Measurements from ENCODE around the gene ANKLE2. TPM values are rescaled to one million over a fixed set of nuclear protein-coding genes. Genes with fewer than 3 reads are reported as not detected.
"Not testable (repeated sequence)": the region's sequence is repeated elsewhere in the genome, so short reads cannot be mapped to it uniquely, and the experiment has no call there.

ANKLE2 gene
- total RNA-seq, 1 donor from 2014 or later = 32.2 TPM

DNA sequence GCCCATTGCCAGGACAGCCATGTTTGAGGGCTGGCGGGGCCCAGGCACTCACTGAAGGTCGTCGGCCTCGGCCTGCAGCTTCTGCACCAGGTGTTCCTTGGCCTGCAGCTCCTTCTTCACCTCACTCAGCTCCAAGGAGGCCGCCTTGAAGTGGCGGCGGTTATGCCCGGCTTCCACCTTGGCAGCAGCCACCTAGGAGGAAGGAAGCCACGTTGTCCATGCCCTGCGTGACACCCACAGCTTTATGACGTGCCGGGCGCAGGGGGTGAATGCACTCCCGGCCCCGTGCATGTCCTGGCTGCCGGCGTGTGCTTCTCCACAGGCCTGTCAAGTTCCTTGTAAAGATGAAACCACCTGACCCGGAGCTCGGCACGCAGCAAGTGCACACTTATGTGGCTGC is 16.0 kb upstream of the ANKLE2 start:
- DNase-seq (ENCODE audit: low read depth in 2 of 2) = no peak

DNA sequence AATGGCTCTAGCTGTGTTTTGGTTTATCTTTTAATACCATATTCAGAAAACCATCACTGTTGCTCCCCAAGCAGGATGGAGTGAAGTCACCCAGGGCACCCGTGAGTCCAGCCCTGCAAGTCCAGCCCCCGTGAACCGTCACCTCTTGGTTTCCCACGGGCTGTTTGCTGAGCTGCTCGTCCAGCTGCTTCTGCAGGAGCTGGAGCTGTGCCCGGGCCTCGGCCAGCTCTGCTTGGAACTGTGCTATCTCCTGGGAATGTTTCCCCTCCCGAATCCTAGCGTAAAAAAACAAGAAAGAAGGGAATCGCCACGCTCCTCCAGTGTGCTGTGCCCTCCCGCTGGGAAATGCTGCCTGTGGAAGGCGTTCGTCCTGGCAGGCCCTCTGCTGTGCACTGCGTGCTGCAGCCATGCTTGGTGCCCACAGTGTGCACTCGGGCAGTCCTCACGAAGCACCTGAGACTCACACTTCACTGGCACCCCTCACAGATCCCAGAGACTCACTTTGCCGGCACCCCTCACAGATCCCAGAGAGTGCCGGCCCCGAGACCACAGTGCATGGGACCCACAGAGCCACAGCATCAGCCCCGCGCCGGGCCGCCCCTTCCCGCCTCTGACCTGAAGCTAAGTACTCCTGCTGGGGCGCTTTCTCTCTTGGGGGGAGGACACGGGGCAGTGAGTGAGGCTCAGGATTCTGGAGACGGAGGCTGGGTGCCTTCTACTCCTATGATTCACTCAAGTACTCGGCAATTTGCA is 15.4 kb upstream of the ANKLE2 start:
- DNase-seq (ENCODE audit: low read depth in 2 of 2) = no peak

DNA sequence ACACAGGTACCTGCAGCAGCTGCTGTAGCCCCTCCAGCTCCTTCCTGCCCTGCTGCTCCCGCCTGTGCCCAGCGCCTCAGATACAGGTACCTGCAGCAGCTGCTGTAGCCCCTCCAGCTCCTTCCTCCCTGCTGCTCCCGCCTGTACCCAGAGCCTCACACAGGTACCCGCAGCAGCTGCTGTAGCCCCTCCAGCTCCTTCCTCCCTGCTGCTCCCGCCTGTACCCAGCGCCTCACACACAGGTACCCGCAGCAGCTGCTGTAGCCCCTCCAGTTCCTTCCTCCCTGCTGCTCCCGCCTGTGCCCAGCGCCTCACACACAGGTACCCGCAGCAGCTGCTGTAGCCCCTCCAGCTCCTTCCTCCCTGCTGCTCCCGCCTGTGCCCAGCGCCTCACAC is 14.6 kb upstream of the ANKLE2 start:
- not testable (repeated sequence) for DNase-seq (ENCODE audit: low read depth in 2 of 2)

DNA sequence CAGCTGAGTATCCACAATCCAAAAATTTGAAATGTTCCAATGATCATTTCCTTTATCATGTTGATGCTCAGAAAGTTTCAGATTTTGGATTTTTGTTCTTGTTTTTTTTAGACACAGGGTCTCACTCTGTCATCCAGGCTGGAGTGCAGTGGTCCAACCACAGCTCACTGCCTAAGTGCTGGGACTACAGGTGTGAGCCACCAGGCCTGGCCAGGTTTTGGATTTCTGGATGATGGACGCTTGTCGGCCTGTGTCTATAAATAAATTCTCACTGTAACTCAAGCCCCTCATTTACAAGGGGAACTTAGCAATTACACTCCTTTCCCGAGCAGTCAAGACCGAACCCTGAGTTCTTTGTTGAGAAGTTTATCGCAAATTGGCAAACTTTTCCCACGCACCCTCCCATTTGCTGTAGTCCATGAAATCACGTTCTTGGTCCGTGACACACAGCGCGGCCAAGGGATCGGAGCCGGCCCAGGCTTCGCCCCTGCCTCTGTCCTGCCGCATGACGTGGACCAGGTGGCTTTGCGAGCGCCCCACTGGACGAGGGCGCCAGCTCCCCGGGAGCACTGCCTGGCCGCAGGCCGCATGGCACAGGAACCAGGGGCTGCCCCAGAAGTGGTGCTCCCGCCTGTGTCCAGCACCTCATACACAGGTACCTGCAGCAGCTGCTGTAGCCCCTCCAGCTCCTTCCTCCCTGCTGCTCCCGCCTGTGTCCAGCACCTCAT is 14.0 kb upstream of the ANKLE2 start:
- DNase-seq (ENCODE audit: low read depth in 2 of 2) = no peak

DNA sequence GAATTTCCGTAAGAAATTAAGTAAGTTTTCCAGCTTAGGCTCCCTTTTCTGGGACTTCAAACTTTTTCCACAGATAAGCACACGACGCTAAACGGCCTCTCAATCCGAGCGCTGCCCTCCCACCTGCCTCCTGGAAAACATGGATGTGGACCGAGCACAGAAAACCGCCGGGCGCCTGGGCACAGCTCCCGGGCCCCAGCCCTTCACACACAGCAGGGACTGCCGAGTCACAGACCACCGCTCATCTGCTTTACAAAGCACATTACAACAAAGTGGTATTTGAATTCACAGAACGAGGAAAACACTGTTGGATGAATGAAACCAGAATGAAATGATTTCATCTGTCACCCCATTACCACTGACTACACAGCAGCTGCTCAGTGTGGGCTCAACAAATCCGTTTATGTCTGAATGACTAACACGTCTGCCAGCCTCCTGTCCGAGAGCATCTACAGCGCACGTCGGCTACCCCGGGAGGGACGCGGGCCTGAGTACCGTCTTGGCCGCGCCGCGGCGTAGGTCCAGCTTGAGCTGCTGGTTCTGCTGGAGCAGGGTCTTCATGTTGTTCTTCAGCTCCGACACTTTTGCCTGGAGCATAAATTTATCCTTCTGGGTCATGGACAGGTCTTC is 13.1 kb upstream of the ANKLE2 start:
- no peak for DNase-seq (ENCODE audit: low read depth in 2 of 2)

DNA sequence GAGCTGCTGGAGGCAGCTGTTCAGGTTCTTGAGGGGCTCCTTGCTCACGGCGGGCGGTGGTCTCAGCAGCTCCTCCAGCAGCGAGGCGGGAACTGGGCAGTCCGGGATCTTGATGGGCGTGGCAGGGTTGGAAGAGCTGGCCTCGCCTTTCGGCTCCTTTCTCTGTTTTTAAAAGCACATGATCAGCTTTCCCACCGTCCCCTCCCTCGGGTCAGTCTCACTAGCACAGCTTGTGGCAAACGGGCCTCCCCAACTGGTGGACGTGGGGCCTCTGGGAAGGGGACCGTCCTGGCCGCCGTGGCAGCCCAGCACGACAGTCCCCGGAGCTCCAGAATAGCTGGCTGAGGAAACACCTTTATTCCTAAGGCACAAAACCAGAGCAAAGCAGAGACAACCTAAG is 12.5 kb upstream of the ANKLE2 start:
- DNase-seq (ENCODE audit: low read depth in 2 of 2) = no peak

DNA sequence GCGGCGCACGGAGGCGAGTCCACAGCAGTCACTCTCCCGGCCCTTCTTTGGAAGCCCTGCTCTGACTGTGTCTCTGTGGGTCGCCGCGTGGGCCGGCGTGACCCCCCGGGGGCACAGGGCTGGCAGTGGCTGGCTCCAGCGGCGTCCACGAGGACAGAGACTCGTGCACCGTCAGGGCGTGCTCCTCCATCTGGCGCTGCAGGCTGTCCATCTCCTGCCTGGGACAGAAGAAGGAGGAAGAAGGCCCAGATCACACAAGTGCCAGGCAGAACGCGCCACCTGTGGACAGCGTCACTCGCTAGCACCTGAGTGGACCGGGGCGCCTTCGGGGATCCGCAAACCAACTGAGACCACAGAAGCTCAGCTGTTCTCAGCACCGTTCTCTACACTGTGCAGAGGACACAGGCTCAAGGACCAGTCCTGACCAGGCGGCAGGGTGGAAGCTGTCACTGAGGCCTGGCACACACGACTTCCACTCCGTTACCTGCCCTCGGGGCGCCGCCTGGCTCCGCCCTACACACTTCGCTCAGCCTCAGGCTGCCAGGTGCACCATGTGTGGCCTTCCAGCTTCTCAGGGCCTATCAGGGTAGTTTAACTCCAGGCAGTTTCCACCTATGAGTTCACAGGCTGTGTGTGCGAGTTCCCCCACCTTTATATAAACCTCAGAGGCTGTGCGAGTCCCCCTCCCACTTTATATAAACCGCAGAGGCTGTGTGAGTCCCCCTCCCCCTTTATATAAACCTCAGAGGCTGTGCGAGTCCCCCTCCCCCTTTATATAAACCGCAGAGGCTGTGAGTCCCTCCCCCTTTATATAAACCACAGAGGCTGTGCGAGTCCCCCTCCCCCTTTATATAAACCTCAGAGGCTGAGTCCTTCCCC is 11.7 kb upstream of the ANKLE2 start:
- no peak for DNase-seq (ENCODE audit: low read depth in 2 of 2)

DNA sequence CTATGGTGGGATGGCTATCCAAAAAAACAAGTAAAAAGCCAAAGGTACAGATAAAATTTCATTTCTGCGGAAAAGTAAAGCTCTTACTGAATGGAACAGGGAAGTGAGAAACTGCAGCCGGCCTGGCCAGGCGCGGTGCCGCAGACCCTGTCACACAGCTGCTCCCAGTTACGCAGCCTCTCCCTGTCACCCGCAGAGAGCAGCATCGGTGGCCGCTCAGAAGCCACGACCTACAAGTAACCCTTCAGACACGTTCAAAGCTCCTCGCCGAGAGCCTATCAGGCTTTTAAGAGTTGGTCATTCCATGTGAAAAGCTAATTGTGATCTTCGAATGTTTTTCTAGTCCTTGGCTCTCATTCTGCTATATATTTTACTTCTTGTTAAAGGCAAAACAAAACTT is 11.0 kb upstream of the ANKLE2 start:
- DNase-seq (ENCODE audit: low read depth in 2 of 2) = no peak

DNA sequence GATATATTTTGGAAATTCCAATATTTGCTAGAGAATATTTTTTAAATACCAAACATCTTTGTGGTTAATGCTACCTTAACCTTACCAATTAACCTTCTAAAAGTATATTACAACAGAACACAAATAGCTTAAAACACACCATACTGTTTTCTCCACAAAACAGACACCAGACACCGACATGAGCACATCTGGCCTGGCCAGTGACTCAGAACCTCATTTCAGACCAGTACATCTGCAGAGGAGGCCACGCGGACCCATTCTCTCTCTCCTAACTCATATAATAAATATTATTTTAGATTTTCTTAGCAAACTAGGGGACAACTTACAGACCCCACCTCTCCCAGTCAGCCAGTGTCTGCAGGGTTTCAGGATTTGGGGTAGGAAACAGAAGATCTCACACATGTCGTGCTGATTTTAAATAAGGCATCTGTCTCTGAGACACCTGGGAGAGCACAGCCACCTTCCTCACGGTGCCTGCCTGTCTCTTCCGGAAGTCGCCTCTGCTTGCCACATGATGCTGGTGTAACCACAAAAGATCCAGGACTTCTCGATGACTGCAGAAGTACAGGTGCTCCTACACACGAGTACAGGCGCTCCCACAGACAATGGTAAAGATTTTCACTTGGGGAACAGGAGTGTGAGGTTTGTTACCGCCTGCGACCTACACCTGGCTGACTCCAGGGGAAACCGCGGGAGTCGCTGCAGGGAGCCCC is 9.7 kb upstream of the ANKLE2 start:
- DNase-seq (ENCODE audit: low read depth in 2 of 2) = no peak

DNA sequence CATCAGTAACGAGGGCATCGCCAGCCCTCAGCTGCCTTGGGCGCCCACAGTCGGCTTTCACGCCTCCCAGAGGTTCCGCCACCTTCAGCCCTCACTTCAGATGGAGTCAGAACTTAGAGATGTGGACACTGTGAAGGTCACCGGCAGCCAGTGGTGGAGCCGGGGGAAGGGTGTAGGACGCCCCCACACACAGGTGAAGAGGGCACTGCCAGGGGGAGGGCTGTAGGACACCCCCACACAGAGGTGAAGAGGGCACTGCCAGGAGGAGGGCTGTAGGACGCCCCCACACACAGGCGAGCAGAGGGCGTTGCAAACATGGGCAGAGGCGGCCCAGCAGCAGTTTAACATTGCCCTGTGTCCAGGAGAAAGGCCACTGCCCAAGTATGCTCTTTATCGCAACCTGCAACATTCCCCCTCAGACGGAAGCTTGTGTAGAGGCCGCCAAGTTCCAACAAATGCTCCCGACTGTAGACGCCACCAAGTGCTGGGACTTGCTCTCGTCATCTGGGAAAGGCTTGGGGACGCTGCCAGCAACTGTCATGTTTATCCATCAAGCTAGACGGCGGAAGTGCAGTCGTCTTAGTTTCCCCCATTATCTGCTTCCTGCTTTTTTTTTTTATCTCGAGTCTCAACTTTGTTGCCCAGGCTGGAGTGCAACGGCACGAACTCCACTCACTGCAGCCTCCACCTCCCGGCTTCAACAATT is 4.9 kb upstream of the ANKLE2 start:
- DNase-seq (ENCODE audit: low read depth in 2 of 2) = peak; percentile 56 to 85

DNA sequence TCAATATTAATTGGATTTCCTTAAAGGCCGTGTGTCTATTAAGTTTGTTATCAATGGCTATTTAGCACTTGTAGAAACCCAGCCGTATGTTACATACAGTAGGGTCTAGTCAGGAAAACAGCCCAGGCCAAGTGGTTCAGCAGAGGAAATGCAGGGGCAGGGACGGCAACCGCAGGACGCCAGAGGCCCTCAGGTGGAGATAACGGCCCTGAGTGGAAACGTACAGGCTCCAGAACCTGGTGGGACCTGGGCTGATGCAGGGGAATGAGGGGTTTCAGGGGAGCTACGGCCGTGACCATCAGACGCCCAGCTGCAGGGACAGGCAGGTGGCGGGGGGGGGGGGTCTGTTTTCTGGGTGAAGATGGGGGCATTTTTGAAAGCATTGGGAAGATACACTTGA is 3.7 kb upstream of the ANKLE2 start:
- no peak for DNase-seq (ENCODE audit: low read depth in 2 of 2)

DNA sequence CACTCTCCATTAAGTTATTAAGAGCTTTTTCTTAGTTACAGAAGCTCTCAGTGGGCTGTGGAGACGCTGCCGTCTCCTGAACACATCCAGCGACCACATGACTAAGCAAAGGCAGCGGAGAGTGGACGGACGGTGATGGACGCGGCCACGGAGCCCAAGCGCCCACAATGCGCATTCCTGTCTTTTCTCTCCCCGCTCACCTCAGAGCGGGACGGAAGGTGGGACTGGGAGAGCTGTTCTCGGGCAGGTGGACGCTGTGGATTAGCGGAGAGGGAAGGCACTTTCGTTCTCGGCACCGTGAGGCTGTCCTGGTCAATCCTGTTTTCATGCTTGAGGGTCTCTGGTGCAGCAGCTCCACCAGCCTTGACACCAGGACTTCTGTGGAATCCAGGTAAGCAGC is 2.6 kb upstream of the ANKLE2 start:
- no peak for DNase-seq (ENCODE audit: low read depth in 2 of 2)

DNA sequence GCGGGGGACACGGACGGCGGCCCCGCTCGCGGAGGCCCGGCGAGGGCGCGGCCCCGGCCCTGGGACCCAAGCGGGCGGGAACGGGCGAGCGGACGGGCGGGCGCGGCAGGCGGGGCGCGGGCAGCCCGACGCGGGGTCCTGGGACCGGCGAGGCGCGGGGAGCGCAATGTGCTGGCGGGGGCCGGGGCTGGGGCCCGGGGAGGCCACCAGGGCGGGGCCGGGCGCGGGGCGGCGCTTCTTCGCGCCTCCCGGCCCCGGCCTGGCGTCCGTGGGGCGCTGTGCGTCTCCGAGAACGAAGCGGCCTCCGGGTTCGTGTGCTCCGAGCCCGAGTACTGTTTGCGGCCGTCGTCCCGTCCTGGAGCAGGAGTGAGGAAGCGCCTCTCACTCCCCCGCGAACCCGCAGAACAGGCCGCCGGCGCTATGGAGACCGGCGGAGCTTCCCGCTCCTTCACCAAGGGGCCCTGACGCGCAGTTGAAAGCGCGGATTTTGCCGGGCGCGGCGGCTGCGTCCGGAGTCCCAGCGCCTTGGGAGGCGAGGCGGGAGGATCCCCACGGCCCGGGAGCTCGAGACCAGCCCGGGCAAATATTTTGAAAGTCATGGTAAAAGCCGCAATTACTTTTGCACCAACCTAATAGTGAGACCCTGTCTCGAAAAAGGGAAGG is 420 bp upstream of the ANKLE2 start:
- peak; percentile 52 to 92 for DNase-seq (ENCODE audit: low read depth in 2 of 2)

DNA sequence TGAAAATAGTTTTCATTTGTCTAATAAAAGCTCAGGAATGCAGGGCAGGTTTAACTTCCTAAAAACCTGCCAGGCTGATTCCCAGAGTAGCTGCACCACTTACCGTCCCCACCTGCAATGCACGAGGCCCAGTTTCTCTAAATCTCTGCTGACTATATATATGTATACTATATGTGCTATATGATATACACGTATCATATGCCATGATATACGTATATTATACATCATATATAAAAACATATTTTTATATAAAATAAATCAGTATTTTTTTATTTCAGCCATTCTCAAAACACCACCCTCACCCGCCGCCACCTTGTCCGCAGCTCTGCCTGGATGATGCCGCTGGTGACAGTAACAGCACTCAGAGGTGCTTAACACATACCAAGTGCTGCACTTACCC is 2.3 kb downstream of the ANKLE2 start:
- no peak for DNase-seq (ENCODE audit: low read depth in 2 of 2)

DNA sequence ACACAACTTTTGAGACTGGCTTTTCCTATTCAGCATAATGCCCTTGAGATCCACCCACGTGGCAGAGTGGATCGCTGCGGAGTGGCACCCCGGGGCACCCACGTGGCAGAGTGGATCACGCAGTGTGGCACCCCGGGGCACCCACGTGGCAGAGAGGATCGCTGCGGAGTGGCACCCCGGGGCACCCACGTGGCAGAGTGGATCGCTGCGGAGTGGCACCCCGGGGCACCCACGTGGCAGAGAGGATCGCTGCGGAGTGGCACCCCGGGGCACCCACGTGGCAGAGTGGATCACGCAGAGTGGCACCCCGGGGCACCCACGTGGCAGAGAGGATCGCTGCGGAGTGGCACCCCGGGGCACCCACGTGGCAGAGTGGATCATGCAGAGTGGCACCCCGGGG is 2.8 kb downstream of the ANKLE2 start:
- not testable (repeated sequence) for DNase-seq (ENCODE audit: low read depth in 2 of 2)

DNA sequence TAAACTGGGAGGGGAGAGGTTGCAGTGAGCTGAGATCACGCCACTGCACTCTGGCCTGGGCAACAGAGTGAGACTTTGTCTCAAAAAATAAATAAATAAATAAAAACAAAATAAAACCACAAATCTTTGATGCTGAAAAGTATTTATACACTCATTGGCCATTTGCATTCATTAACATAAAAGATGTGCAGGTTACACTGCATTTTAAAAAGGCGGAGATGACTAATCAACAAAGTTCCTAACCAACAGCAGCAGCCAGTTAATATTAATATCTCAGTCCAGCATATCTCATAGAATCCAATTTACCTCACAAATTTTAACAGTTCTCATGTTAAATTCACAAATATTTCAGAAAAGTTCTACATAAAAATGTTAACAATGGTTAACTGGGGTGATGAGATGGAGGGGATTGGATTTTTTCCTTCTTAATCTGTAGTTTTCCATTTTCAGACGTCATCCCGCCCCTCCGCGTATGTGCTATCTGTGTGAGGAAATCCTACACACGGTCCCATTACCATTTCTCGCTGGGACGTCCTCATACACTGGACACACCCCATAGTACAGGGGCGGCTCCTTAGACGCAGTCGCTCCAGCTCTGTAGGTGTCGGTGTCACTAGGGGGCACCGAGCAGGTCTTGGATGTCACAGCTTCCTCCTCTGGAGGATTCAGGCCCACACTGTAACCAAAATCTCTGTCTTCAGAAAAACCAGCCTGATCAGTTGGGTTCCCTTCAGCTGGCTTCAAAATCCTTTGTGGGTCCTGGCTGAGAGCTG is 7.3 kb downstream of the ANKLE2 start:
- DNase-seq (ENCODE audit: low read depth in 2 of 2) = no peak

DNA sequence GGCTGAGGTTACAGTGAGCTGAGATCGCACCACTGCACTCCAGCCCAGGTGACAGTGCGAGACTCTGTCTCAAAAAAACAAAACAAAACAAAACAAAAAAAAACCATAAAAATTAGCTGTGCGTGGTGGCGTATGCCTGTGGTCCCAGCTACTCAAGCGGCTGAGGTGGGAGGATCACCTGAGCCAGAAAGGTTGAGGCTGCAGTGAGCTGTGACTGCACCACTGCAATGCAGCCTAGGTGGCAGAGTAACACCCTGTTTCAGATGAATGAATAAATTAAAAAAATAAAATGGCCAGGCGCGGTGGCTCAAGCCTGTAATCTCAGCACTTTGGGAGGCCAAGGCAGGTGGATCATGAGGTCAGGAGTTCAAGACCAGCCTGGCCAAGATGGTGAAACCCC is 8.0 kb downstream of the ANKLE2 start:
- not testable (repeated sequence) for DNase-seq (ENCODE audit: low read depth in 2 of 2)

DNA sequence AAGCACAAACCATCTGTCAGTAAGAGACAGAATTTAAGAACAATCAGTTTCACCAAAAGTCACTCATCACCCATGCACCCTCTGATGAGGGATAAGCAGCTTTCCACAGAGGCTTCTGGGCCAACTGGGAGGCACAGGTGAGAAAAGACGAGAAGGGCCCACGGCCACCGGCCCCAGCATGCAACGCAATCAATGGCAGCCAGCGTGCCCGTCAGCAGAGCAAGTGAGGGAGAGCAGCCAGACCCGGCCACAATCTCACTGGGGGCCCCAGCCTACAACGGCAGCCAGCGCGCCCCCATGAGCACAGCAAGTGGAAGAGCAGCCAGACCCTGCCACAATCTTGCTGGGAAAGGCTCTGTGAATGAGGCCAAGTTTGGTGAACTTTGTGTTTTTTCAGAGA is 13.3 kb downstream of the ANKLE2 start:
- DNase-seq (ENCODE audit: low read depth in 2 of 2) = no peak

DNA sequence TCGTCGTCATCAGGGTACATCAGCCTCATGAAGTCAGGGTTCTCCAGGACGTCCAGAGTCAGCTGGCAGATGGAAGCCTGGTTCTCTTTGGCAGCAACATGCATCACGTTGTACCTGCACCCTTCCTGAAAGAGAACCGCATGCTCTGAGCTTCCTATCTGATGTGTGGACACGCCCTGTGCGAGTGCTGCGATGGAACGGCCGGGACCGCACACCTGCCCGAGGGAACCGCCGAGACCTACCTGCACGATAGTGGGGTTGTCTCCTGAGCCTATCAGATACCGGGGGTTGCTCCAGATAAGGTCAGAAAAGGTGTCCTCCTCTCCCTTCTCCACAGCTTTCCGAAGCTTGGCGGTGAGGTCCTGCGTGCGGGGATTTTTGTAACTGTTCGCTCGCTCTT is 13.7 kb downstream of the ANKLE2 start:
- DNase-seq (ENCODE audit: low read depth in 2 of 2) = no peak

Measured in dermis microvascular lymphatic vessel endothelial cell (primary cell).